Neural cell (in vitro differentiated cells): ENCODE data around the gene YIF1B. TPM values are rescaled to one million over a fixed set of nuclear protein-coding genes. Genes with fewer than 3 reads are reported as not detected.

ENCODE experiments used
- H2AFZ ChIP-seq: fragments of 200-600, 300-800 bp; sonication (generic), shearing (Covaris generic); 2 replicates; pipeline ENCODE4 v1.6.0; 2014; ENCODE audit warnings: low read depth, mild to moderate bottlenecking, antibody characterized with exemption, low read length, moderate library complexity
- H3F3A ChIP-seq: fragments of 200-600 bp; shearing (Covaris generic); 2 replicates; pipeline ENCODE4 v1.6.1; 2016; ENCODE audit warnings: mild to moderate bottlenecking, moderate library complexity, mixed read lengths, antibody characterized with exemption, low read length; ENCODE audit not compliant: insufficient read depth, poor library complexity, severe bottlenecking
- H3K27ac ChIP-seq: fragments of 200-600, 300-800 bp; sonication (generic), shearing (Covaris generic); 2 replicates; pipeline ENCODE4 v1.5.1; 2014; ENCODE audit warnings: mild to moderate bottlenecking, low read length, moderate library complexity
- H3K27me3 ChIP-seq: fragments of 300-800, 200-600 bp; sonication (generic), shearing (Covaris generic); 2 replicates; pipeline ENCODE4 v1.6.0; 2014; ENCODE audit warnings: mild to moderate bottlenecking, low read depth, low read length, moderate library complexity; ENCODE audit not compliant: insufficient read depth
- H3K36me3 ChIP-seq: fragments of 300-800, 200-600 bp; sonication (generic), shearing (Covaris generic); 2 replicates; pipeline ENCODE4 v1.5.1; 2014; ENCODE audit warnings: mild to moderate bottlenecking, antibody characterized with exemption, low read length, moderate library complexity; ENCODE audit not compliant: insufficient read depth
- H3K4me2 ChIP-seq: fragments of 300-800, 200-600 bp; sonication (generic), shearing (Covaris generic); 2 replicates; pipeline ENCODE4 v1.6.0; 2014; ENCODE audit warnings: mild to moderate bottlenecking, low read length
- H3K4me3 ChIP-seq: fragments of 300-800, 200-600 bp; sonication (generic), shearing (Covaris generic); 2 replicates; pipeline ENCODE4 v1.5.1; 2014; ENCODE audit warnings: mild to moderate bottlenecking, low read length, moderate library complexity
- H3K79me2 ChIP-seq: fragments of 200-600 bp; shearing (Covaris generic); replicated peaks from 2 replicates; pipeline ENCODE4 v1.6.0; 2014; ENCODE audit warnings: mild to moderate bottlenecking, low read length, moderate library complexity; ENCODE audit not compliant: insufficient read depth
- H3K9ac ChIP-seq: fragments of 300-800, 200-600 bp; sonication (generic), shearing (Covaris generic); 2 replicates; pipeline ENCODE4 v1.6.1; 2016; ENCODE audit warnings: mild to moderate bottlenecking, low read length, mixed read lengths
- H3K9me2 ChIP-seq: fragments of 200-600 bp; shearing (Covaris generic); 2 replicates; pipeline ENCODE4 v1.6.1; 2016; ENCODE audit warnings: mild to moderate bottlenecking, low read length, mixed read lengths; ENCODE audit not compliant: insufficient read depth
- H3K9me3 ChIP-seq: fragments of 200-600, 300-800 bp; sonication (generic), shearing (Covaris generic); 2 replicates; pipeline ENCODE4 v1.6.1; 2016; ENCODE audit warnings: mild to moderate bottlenecking, mixed run types, low read length, moderate library complexity, mixed read lengths
- H4K20me1 ChIP-seq: fragments of 200-600 bp; shearing (Covaris generic); 2 replicates; pipeline ENCODE4 v1.6.1; 2016; ENCODE audit warnings: mild to moderate bottlenecking, mixed run types; ENCODE audit not compliant: insufficient read depth
- EP300 ChIP-seq: fragments of 450-650 bp; conservative IDR thresholded peaks from 2 replicates; pipeline ENCODE4 v1.6.1; 2014; ENCODE audit warnings: antibody characterized with exemption, mild to moderate bottlenecking, moderate library complexity; ENCODE audit not compliant: poor library complexity, severe bottlenecking
- EZH2 ChIP-seq: fragments of 200-600, 300-800 bp; shearing (Covaris generic), sonication (generic); IDR thresholded peaks from 2 replicates; pipeline ENCODE4 v1.6.1; 2014; ENCODE audit warnings: antibody characterized with exemption, low read length, borderline replicate concordance, mild to moderate bottlenecking; ENCODE audit not compliant: insufficient read depth, poor library complexity, severe bottlenecking
- MXI1 ChIP-seq: fragments of 450-650 bp; conservative IDR thresholded peaks from 2 replicates; pipeline ENCODE4 v1.6.1; 2014; ENCODE audit warnings: antibody characterized with exemption, mild to moderate bottlenecking; ENCODE audit not compliant: poor library complexity, severe bottlenecking
- POLR2AphosphoS5 ChIP-seq: IDR thresholded peaks from 2 replicates; pipeline ENCODE4 v1.6.1; 2012
- RAD21 ChIP-seq: fragments of 450-650 bp; conservative IDR thresholded peaks from 2 replicates; pipeline ENCODE4 v1.6.1; 2014; ENCODE audit warnings: antibody characterized with exemption, mild to moderate bottlenecking, moderate library complexity
- REST ChIP-seq: IDR thresholded peaks from 2 replicates; pipeline ENCODE4 v1.6.1; 2012; ENCODE audit warnings: borderline replicate concordance
- SMC3 ChIP-seq: fragments of 450-650 bp; conservative IDR thresholded peaks from 2 replicates; pipeline ENCODE4 v1.6.1; 2014; ENCODE audit warnings: antibody characterized with exemption, mild to moderate bottlenecking, moderate library complexity; ENCODE audit not compliant: poor library complexity
- TAF1 ChIP-seq: IDR thresholded peaks from 2 replicates; pipeline ENCODE4 v1.6.1; 2012; ENCODE audit warnings: low read depth
- polyA plus RNA-seq: library from polyadenylated mRNA; depleted of rRNA; stranded (reverse); fragments of >200 nt; gene quantifications from 2 replicates; pipeline ENCODE4 v1.2.3, GENCODE V29; 2014
- TF ChIP-seq, protein P1 (sequence below): fragments of 450-650 bp; IDR thresholded peaks from 2 replicates; pipeline ENCODE4 v1.5.1; 2014; ENCODE audit warnings: antibody characterized with exemption, mild to moderate bottlenecking, moderate library complexity; ENCODE audit not compliant: poor library complexity, severe bottlenecking

Gene YIF1B
- polyA plus RNA-seq, 1 donor from 2014 or later = 84.0 TPM

- TF ChIP-seq, protein P1, sequence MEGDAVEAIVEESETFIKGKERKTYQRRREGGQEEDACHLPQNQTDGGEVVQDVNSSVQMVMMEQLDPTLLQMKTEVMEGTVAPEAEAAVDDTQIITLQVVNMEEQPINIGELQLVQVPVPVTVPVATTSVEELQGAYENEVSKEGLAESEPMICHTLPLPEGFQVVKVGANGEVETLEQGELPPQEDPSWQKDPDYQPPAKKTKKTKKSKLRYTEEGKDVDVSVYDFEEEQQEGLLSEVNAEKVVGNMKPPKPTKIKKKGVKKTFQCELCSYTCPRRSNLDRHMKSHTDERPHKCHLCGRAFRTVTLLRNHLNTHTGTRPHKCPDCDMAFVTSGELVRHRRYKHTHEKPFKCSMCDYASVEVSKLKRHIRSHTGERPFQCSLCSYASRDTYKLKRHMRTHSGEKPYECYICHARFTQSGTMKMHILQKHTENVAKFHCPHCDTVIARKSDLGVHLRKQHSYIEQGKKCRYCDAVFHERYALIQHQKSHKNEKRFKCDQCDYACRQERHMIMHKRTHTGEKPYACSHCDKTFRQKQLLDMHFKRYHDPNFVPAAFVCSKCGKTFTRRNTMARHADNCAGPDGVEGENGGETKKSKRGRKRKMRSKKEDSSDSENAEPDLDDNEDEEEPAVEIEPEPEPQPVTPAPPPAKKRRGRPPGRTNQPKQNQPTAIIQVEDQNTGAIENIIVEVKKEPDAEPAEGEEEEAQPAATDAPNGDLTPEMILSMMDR = no peak
- TF ChIP-seq POLR2AphosphoS5 (peak; percentile 92), MXI1 (peak; percentile 27), TAF1 (peak; percentile 64), SMC3 (no peak), RAD21 (no peak), EP300 (no peak), EZH2 (no peak), REST (no peak)
- Histone ChIP-seq H3K27me3 (no peaks in the 10 kb centered on the region), H3K4me2 (peak overlapping the region; percentile 65), H3K9me2 (no peaks in the 10 kb centered on the region), H2AFZ (peak overlapping the region; percentile 89), H3K36me3 (no peaks in the 10 kb centered on the region), H3K9me3 (no peaks in the 10 kb centered on the region), H4K20me1 (no peaks in the 10 kb centered on the region), H3F3A (no peaks in the 10 kb centered on the region), H3K4me3 (peak overlapping the region; percentile 79), H3K9ac (peak overlapping the region; percentile 86), H3K79me2 (peaks cover 3% of the 10 kb centered on the region), H3K27ac (peak overlapping the region; percentile 95)
These were observed 20.3 kb upstream of the YIF1B start for GRCh38 chr19:38335949-38336637.

GRCh38 chr19:38333245-38333644 is 17.5 kb upstream of the YIF1B start:
- Histone ChIP-seq H3K27ac (no peak overlapping the region), H3K9ac (no peak overlapping the region), H2AFZ (no peak overlapping the region), H3K9me2 (no peaks in the 10 kb centered on the region), H3K9me3 (no peaks in the 10 kb centered on the region), H3K36me3 (no peaks in the 10 kb centered on the region), H3K79me2 (peaks cover 3% of the 10 kb centered on the region), H3K4me2 (no peak overlapping the region), H4K20me1 (no peaks in the 10 kb centered on the region), H3K4me3 (no peak overlapping the region), H3F3A (no peaks in the 10 kb centered on the region), H3K27me3 (no peaks in the 10 kb centered on the region)
- TF ChIP-seq RAD21 (no peak), SMC3 (no peak), EZH2 (no peak), EP300 (no peak)
- TF ChIP-seq, protein P1 = no peak
